Activated CD4-positive, alpha-beta T cell treated with anti-CD3 and anti-CD28 coated beads, Interleukin-2, amount 10 ng/mL, durations not matched to agents 7 days and 5 days (primary cell): ENCODE results near the gene LRTM2. TPM values are rescaled to one million over a fixed set of nuclear protein-coding genes. Genes with fewer than 3 reads are reported as not detected.

Experiments used
- CTCF ChIA-PET: fragments of 350-600 bp; sonication (Branson Sonifier 250); formaldehyde crosslinking; loops from one replicate; lab custom pipeline; 2021; ENCODE audit warnings: antibody characterized with exemption; lab: Charles Lee
- POLR2A ChIA-PET: fragments of 350-600 bp; sonication (Branson Sonifier 250); formaldehyde crosslinking; loops from one replicate; lab custom pipeline; 2021; ENCODE audit warnings: antibody characterized with exemption; lab: Charles Lee
- DNase-seq: peaks from one replicate; pipeline ENCODE4 v3.0.0-alpha.2; 2020
- H3K27ac Mint-ChIP-seq: one replicate; pipeline ENCODE4 v1.8.0; 2021; ENCODE audit warnings: mild to moderate bottlenecking, moderate library complexity, mixed read lengths
- H3K27me3 Mint-ChIP-seq: one replicate; pipeline ENCODE4 v1.8.0; 2021; ENCODE audit warnings: mixed read lengths
- H3K36me3 Mint-ChIP-seq: one replicate; pipeline ENCODE4 v1.8.0; 2021; ENCODE audit warnings: low read depth, mixed read lengths
- H3K4me1 Mint-ChIP-seq: one replicate; pipeline ENCODE4 v1.8.0; 2021; ENCODE audit warnings: mixed read lengths
- H3K4me3 Mint-ChIP-seq: one replicate; pipeline ENCODE4 v1.8.0; 2021; ENCODE audit warnings: mild to moderate bottlenecking, moderate library complexity, mixed read lengths
- H3K9me3 Mint-ChIP-seq: one replicate; pipeline ENCODE4 v1.8.0; 2021; ENCODE audit warnings: mixed read lengths
- total RNA-seq, 2 experiments: library from RNA; stranded (reverse); gene quantifications; one replicate each; pipeline ENCODE4 v1.2.3, GENCODE V29; 2021

The LRTM2 gene
- total RNA-seq, 2 experiments from 2014 or later: not detected

DNA sequence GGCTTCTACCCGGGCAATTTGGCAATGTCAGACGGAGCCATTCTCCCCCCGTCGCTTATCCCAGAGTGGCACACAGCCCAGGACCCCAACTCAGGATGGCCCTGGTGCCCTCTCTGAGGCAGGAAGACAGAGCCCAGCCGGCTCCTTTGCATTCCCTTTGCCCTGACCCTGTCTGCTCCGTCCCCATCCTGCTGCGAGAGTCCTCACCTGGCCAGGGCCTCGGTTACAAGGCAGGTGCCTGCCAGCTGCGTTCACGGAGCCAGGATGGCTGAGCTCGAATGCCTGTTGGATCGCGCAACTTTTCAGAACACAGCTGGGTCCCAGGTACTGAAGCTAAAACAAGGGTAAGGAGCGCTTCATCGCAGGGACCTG is 18.6 kb downstream of the LRTM2 start:
- POLR2A ChIA-PET: no interaction called here
- Mint-ChIP-seq H3K36me3 (no peaks in the 10 kb centered on the region), H3K4me1 (no peaks in the 10 kb centered on the region), H3K9me3 (no peaks in the 10 kb centered on the region), H3K27me3 (peaks cover under 1% of the 10 kb centered on the region), H3K27ac (no peak overlapping the region), H3K4me3 (no peak overlapping the region)
- no peak for DNase-seq
- CTCF ChIA-PET: interaction anchor here (0.5 to 1.0 kb wide), 2 partner anchors 66 to 181 kb away, joined by 3 read pairs; no protein-coding TSS in a partner anchor

GRCh38 chr12:1839464-1839863 is 19.1 kb downstream of the LRTM2 start:
- Mint-ChIP-seq H3K36me3 (no peaks in the 10 kb centered on the region), H3K27me3 (peaks cover 2% of the 10 kb centered on the region), H3K4me3 (no peak overlapping the region), H3K4me1 (no peaks in the 10 kb centered on the region), H3K9me3 (no peaks in the 10 kb centered on the region), H3K27ac (no peak overlapping the region)
- ChIA-PET POLR2A (no interaction called here), CTCF (no interaction called here)
- no peak for DNase-seq

- POLR2A ChIA-PET: no interaction called here
- CTCF ChIA-PET: no interaction called here
Observed at GRCh38 chr12:1839956-1840951, 19.9 kb downstream of the LRTM2 start.

DNA sequence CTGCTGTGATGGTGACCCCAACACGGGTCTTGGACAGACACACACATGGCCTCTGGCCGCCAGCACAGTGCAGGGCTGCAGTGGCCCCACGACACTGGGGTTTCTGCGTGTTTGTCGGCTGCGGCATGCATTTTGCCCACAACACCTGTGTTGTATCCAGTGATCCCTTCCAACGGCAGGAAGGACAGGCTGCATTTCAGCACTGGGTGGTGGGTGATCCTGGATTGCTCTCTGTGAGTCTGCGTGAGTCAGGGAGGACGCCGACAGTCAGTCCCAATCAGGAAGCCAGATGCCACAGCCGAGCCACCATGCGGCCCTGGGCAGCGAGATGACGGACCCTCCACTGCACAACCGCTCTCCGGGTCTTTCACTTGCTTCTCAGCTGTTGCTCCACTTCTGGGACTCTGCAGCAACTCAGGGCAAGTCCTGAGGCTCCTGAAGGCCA is 20.6 kb downstream of the LRTM2 start:
- peaks cover 2% of the 10 kb centered on the region for H3K27me3 Mint-ChIP-seq
- H3K9me3 Mint-ChIP-seq: no peaks in the 10 kb centered on the region
- no peak overlapping the region for H3K27ac Mint-ChIP-seq
- no peak for DNase-seq
- no peak overlapping the region for H3K4me3 Mint-ChIP-seq
- CTCF ChIA-PET: no interaction called here
- no peaks in the 10 kb centered on the region for H3K36me3 Mint-ChIP-seq
- POLR2A ChIA-PET: no interaction called here
- H3K4me1 Mint-ChIP-seq: no peaks in the 10 kb centered on the region

More at GRCh38 chr12:1839956-1840951, 19.9 kb downstream of the LRTM2 start:
- no peaks in the 10 kb centered on the region for H3K9me3 Mint-ChIP-seq
- no peak for DNase-seq
- H3K27me3 Mint-ChIP-seq: peaks cover 2% of the 10 kb centered on the region
- H3K4me3 Mint-ChIP-seq: no peak overlapping the region
- no peak overlapping the region for H3K27ac Mint-ChIP-seq
- no peaks in the 10 kb centered on the region for H3K4me1 Mint-ChIP-seq
- H3K36me3 Mint-ChIP-seq: no peaks in the 10 kb centered on the region

GRCh38 chr12:1841586-1842182 is 21.3 kb downstream of the LRTM2 start:
- Mint-ChIP-seq H3K36me3 (no peaks in the 10 kb centered on the region), H3K27me3 (peaks cover 2% of the 10 kb centered on the region), H3K4me1 (no peaks in the 10 kb centered on the region), H3K4me3 (no peak overlapping the region), H3K27ac (no peak overlapping the region), H3K9me3 (no peaks in the 10 kb centered on the region)
- ChIA-PET POLR2A (no interaction called here), CTCF (interaction anchor here (1.6 kb wide), 1 partner anchor 17 kb away, joined by 3 read pairs; no protein-coding TSS in a partner anchor)
- DNase-seq: no peak

GRCh38 chr12:1842183-1842904 is 22.0 kb downstream of the LRTM2 start:
- no peak for DNase-seq
- Mint-ChIP-seq H3K9me3 (no peaks in the 10 kb centered on the region), H3K27me3 (peaks cover 2% of the 10 kb centered on the region), H3K36me3 (no peaks in the 10 kb centered on the region), H3K4me3 (no peak overlapping the region), H3K27ac (no peak overlapping the region), H3K4me1 (no peaks in the 10 kb centered on the region)
- ChIA-PET CTCF (interaction anchor here (1.6 kb wide), 1 partner anchor 18 kb away, joined by 3 read pairs; no protein-coding TSS in a partner anchor), POLR2A (no interaction called here)

GRCh38 chr12:1842905-1843640 is 22.7 kb downstream of the LRTM2 start:
- H3K27ac Mint-ChIP-seq: no peak overlapping the region
- CTCF ChIA-PET: interaction anchor here (1.6 kb wide), 1 partner anchor 19 kb away, joined by 3 read pairs; no protein-coding TSS in a partner anchor
- no peaks in the 10 kb centered on the region for H3K9me3 Mint-ChIP-seq
- no peaks in the 10 kb centered on the region for H3K36me3 Mint-ChIP-seq
- no peaks in the 10 kb centered on the region for H3K4me1 Mint-ChIP-seq
- H3K27me3 Mint-ChIP-seq: peaks cover 2% of the 10 kb centered on the region
- DNase-seq: no peak
- H3K4me3 Mint-ChIP-seq: no peak overlapping the region
- POLR2A ChIA-PET: no interaction called here

GRCh38 chr12:1843641-1844005 is 23.3 kb downstream of the LRTM2 start:
- POLR2A ChIA-PET: no interaction called here
- no peaks in the 10 kb centered on the region for H3K4me1 Mint-ChIP-seq
- DNase-seq: no peak
- CTCF ChIA-PET: no interaction called here
- no peak overlapping the region for H3K27ac Mint-ChIP-seq
- no peaks in the 10 kb centered on the region for H3K36me3 Mint-ChIP-seq
- H3K4me3 Mint-ChIP-seq: no peak overlapping the region
- no peaks in the 10 kb centered on the region for H3K9me3 Mint-ChIP-seq
- H3K27me3 Mint-ChIP-seq: peaks cover 2% of the 10 kb centered on the region

DNA sequence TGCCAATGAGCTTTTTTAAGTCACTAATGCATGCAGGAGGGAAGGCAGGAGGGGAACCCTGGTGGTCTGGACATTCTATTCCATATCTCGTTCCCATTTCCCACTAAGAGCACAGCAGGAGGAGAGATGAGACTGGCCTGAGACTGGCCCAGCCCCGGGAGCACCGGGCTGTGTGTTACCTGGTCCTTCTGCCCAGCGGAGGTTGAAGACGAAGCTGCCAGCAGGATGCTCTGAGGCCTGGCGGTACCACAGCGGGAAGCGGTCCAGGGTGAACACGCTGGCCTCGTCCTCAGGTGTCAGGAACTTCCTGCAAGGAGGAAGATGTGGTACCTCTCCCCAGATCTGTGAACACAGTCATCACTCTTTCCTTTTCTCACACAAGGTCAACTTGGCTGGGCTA is 23.9 kb downstream of the LRTM2 start:
- Mint-ChIP-seq H3K9me3 (no peaks in the 10 kb centered on the region), H3K4me1 (no peaks in the 10 kb centered on the region), H3K27me3 (peaks cover 2% of the 10 kb centered on the region), H3K27ac (no peak overlapping the region), H3K36me3 (no peaks in the 10 kb centered on the region), H3K4me3 (no peak overlapping the region)
- ChIA-PET CTCF (interaction anchor here (0.9 kb wide), 1 partner anchor 19 kb away, joined by 3 read pairs; no protein-coding TSS in a partner anchor), POLR2A (no interaction called here)
- DNase-seq: no peak

DNA sequence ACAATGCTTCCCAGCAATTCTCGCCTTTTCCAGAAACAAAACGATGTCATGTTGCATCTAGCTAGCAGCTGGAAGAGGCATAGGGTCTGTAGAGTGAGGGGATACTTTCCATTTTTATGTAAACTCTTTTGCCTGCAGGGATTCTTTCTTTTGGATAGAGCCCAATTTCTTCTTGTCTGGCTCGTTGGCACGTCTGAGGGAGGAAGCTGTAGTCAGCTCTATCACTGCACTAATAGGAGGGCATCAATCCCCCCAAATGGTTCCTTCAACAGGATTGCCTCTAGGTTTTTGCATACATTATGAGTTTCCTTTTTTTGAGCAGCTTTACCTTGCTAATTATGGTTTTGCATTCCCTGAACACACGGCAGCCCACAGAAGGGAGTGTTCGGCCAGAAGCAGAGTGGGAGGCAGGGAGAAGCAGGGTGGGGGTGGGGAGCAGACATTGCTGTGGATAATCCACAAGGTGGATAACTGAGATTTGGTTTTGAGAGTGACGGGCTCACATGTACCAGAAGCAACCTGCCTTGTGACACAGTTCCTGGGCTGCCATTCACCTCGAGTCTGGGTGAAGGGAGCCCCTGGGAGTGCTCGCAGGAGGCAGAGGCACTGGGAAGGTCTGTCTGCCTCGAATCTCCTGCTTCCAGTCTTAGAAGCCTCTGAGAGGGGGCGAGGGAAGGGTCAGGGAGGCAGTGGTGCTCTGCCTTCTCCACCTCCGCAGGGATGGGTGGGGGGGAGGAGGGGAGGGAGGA is 24.5 kb downstream of the LRTM2 start:
- ChIA-PET CTCF (interaction anchor here (0.9 kb wide), 1 partner anchor 18 kb away, joined by 3 read pairs; no protein-coding TSS in a partner anchor), POLR2A (no interaction called here)
- peaks cover 2% of the 10 kb centered on the region for H3K27me3 Mint-ChIP-seq
- no peaks in the 10 kb centered on the region for H3K36me3 Mint-ChIP-seq
- no peaks in the 10 kb centered on the region for H3K4me1 Mint-ChIP-seq
- H3K4me3 Mint-ChIP-seq: no peak overlapping the region
- H3K9me3 Mint-ChIP-seq: no peaks in the 10 kb centered on the region
- H3K27ac Mint-ChIP-seq: no peak overlapping the region
- DNase-seq: no peak

GRCh38 chr12:1845427-1845826 is 25.1 kb downstream of the LRTM2 start:
- no peaks in the 10 kb centered on the region for H3K36me3 Mint-ChIP-seq
- no peaks in the 10 kb centered on the region for H3K9me3 Mint-ChIP-seq
- H3K27ac Mint-ChIP-seq: no peak overlapping the region
- CTCF ChIA-PET: no interaction called here
- H3K27me3 Mint-ChIP-seq: peaks cover 2% of the 10 kb centered on the region
- POLR2A ChIA-PET: no interaction called here
- DNase-seq: no peak
- H3K4me3 Mint-ChIP-seq: no peak overlapping the region
- no peaks in the 10 kb centered on the region for H3K4me1 Mint-ChIP-seq

DNA sequence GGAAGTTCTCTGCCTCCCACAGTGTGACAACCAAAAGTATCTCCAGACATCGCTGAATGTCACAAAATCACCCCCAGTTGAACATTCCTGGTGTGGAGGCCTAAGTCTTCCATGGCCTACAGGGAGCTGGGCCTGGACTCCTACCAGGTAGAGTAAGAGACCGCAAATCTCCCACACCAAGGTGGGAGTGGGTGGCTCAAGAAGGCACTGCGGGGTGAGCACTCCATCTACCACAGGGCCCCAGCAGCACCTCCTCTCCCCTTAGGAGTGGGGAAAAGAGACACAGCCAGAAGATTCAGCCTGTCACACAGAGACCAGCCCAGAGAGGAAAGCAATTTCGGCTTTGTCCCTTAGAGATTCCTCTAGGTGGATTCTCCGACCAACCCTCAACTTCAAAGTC is 25.5 kb downstream of the LRTM2 start:
- H3K36me3 Mint-ChIP-seq: no peaks in the 10 kb centered on the region
- ChIA-PET CTCF (no interaction called here), POLR2A (no interaction called here)
- no peak for DNase-seq
- H3K4me3 Mint-ChIP-seq: no peak overlapping the region
- peaks cover 2% of the 10 kb centered on the region for H3K27me3 Mint-ChIP-seq
- H3K4me1 Mint-ChIP-seq: no peaks in the 10 kb centered on the region
- H3K9me3 Mint-ChIP-seq: no peaks in the 10 kb centered on the region
- H3K27ac Mint-ChIP-seq: no peak overlapping the region
